OCI-LY1 (cell line): ENCODE measurements around the gene TMPRSS3.

ENCODE experiments used
- EZH2 ChIP-seq: fragments of 200-600 bp; sonication (generic), shearing (Covaris generic); IDR thresholded peaks from 2 replicates; pipeline ENCODE4 v1.8.0; 2017; ENCODE audit warnings: borderline replicate concordance, mixed run types, mild to moderate bottlenecking, antibody characterized with exemption, low read length, moderate library complexity, mixed read lengths
- TF ChIP-seq, protein P1 (sequence below): fragments of 200-600 bp; sonication (generic), shearing (Covaris generic); IDR thresholded peaks from 2 replicates; pipeline ENCODE4 v1.5.1; 2017; ENCODE audit warnings: mild to moderate bottlenecking, antibody characterized with exemption, low read length, moderate library complexity, mixed read lengths

DNA sequence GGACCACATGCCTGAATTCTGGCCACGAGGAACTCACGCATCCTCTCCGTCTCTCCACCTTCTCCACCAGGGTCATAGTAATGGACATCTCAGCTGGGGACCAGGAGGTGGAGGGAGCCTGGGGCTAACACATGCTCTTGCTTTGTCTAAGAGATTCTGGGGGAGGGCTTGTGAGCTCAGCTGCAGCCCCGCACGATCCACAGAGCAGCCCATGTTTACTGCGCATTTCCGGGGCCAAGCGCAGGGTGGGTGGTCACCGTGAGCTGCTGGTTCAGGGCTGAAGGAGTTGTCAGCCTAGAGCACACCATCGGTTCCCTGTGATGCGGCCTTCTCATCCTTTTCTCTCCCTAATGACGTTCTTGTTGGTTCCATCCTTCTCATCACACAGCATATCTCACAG is 37.6 kb downstream of the TMPRSS3 start:
- no peak for TF ChIP-seq EZH2
- TF ChIP-seq, protein P1, sequence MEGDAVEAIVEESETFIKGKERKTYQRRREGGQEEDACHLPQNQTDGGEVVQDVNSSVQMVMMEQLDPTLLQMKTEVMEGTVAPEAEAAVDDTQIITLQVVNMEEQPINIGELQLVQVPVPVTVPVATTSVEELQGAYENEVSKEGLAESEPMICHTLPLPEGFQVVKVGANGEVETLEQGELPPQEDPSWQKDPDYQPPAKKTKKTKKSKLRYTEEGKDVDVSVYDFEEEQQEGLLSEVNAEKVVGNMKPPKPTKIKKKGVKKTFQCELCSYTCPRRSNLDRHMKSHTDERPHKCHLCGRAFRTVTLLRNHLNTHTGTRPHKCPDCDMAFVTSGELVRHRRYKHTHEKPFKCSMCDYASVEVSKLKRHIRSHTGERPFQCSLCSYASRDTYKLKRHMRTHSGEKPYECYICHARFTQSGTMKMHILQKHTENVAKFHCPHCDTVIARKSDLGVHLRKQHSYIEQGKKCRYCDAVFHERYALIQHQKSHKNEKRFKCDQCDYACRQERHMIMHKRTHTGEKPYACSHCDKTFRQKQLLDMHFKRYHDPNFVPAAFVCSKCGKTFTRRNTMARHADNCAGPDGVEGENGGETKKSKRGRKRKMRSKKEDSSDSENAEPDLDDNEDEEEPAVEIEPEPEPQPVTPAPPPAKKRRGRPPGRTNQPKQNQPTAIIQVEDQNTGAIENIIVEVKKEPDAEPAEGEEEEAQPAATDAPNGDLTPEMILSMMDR = no peak
